HG02884 (cell line): ENCODE data around the gene BMPR1B.

Experiments
- ATAC-seq: cut with Tn5 transposase; IDR thresholded peaks from one replicate; pipeline ENCODE4 v1.9.1; 2021; ENCODE audit warnings: mild to moderate bottlenecking, moderate library complexity; ENCODE audit not compliant: unreplicated experiment

The BMPR1B gene

DNA sequence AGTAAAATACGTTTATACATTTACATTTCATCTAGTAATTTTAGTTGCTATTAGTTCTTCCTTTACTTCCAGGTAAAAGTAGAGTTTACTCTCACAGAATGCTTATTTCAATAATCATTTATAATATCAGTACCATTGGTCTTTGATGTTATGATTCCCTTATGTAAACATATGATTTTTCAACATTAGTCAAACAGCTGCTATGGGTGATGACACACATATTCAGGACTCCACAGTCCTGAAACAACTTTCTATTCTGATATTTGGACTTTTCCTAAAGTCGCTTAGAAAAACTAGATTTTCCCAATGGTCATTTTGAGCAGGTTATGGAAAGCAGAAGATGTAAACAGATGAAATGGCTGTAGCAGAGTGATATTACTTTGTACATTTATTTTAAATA, 421.2 kb downstream of the BMPR1B start:
- no peak for ATAC-seq

DNA sequence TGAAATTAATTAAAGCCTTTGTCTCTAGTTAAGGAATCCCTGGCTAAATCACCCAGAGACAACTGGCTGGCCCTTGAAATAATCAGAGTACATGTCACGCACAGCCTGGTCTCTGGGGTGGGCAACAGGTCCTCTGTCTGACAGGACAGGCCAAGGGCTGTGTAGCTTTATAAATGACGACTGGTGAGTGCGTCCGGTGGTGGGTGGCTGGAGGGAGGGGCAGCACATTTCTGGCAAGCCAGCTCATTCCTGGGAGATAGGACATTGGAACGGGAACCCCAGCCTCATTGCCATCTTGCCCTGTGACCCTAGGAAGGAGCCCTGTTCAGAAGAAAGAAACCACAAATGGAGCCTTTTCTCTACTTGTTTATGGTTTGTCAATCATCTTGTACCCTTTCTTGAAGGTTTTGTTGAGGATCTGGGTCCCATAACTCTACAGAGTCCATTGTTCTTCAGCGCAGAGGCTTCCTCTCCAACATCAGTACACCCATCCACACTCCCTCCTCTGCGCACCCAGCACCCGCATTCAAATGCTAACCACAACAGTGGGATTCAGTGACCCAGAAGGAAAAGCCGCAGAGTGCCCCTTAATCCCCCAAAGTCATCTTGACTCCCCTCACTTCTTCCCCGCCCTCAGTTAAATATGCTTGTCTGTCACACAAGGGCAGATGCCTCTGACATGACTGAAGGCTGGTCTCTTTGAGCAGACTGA, 422.9 kb downstream of the BMPR1B start:
- ATAC-seq = no peak

DNA sequence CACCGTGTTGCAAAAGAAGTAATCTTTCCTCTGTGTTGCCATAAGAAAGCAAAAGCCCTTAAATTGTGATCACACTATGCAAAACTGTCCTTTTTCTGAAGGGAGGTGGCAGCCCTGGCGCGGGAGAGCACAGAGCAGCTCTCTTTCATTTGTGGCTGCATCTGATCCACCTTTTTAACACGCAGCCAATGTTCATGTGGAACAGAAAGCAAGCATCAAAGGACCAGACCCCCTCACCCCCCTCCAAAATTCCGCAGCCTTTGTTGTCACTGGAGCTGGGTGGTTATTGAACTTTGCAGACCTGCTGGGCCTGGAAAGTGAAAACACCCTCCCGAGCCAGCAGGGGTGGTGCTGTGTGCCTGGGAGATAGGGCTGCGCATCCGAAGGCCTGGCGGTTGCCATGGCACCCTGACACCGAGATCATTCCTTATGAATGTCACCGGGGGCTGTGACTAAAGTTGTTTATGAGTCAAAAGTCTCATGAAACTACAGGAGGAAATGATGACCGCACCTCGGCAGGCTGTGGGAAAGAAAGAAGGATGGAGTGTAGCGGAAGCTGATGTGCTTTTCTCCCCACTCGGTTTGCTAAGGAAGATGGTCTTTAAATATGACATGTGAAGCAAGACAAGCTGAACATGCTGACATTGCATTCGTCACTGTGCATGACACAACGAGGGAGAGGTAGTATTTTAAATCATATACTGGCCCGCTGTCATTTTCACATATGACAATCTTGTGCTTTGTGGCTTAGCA, 423.7 kb downstream of the BMPR1B start:
- ATAC-seq = no peak

GRCh38 chr4:95181996-95182306, 424.2 kb downstream of the BMPR1B start:
- no peak for ATAC-seq

- no peak for ATAC-seq
These were observed 426.1 kb downstream of the BMPR1B start for GRCh38 chr4:95183656-95184408.

DNA sequence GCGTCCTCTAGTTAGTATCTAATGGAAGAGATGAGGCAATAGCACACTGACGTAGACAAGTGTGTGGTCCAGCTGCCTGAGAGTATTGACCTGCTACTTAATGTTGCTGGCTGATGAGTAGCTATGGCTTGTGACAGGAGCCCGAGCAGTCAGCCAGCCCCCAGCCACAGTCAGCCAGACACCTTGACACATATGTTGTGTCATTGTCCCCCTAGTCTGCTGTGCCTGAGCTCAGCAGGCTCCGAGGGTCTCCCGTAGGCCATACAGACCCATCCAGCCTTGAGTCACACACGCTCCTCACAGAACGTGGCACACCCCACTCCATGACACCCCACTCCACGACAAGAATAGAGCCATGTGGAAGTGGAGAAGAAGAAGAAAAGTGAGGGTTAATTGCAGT, 428.9 kb downstream of the BMPR1B start:
- ATAC-seq = no peak

GRCh38 chr4:95188701-95189370, 431.1 kb downstream of the BMPR1B start:
- no peak for ATAC-seq

DNA sequence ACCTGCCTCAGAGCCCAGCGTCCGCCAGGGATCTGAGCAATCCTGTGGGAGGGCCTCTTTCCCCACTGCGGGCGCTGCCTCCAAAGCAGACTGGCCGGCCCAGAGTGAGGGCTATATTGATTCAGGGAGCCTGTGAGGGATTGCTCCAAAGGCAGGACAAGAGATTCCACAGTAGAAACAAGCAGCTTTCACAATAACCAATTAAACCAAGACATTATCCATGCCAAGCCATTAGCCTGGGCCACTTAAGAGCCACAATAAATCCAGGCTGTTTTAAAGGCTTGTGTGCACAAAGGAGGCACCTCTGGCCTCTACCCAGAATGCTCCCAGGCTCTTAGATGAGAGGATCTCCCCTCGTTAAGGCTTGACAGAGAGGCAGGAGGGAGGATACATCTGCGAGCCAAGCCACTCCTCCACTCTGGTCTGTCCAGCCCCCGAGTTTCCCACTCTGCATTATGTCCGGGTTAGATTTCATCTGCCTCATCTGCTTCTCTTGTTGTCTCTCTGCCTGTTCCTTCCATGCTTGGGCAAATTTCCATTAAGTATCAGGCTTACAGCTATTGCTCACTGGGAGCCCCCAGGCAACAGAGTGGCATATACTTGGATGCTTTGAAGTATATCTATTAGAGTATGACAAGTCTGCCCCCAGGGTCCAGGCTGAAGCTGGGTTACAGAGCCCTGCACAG, 433.1 kb downstream of the BMPR1B start:
- ATAC-seq = no peak

DNA sequence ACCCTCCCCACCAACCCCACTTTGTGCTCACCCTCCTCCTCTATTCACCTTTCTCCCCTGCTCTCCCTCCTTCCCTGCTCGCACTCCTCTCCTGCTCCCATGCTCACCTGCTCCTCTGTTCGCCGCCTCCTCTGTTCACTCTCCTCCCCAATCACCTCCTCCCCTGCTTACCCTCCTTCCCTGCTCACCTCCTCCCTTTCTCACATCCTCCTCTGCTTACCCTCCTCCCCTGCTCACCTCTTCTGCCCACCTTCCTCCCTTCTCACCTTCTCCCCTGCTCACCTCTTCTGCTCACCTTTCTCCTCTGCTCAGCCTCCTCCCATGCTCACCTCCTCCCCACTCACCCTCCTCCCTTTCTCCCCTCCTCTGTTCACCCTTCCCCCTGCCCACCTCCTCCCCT, 433.8 kb downstream of the BMPR1B start:
- ATAC-seq = no peak

GRCh38 chr4:95193391-95194224, 435.9 kb downstream of the BMPR1B start:
- no peak for ATAC-seq

DNA sequence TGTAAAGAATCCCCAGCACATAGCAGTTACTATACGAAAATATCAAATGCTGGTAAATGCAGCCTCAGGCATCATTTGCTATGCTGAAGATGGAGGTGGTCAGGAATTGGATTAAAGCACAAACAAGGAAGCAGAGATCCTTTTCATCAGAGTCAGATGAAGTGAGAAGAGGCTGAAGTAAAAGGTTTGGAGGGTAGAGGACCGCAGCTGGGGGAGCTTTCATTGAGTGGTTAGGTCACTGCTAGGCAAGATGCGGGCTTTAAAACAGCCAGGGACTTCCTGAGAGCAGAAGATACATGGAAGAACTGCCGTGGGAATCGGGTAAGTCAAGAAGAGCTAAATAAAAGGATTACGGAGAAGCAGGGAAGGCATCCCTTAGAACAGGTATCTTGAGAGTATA, 439.6 kb downstream of the BMPR1B start:
- no peak for ATAC-seq

DNA sequence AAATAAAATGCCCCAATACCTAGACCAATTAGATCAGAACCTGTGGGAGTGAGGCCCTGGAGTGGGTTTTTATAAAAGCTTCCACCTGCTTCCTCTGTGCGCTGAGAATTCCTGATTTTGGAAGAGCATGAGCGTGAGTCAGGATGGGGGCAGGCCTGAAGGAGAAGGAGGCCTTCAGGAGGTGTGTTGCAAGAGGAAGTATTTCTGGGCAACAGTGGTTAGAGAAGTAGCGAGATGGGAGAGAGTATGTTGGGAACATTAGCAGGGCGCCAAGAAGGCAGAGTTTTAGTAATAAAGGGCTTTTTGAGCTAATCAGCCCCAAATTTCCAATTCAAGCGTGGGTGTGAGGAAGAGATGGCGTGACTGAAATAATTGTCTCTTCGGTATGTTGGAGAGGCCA, 441.2 kb downstream of the BMPR1B start:
- ATAC-seq = no peak

DNA sequence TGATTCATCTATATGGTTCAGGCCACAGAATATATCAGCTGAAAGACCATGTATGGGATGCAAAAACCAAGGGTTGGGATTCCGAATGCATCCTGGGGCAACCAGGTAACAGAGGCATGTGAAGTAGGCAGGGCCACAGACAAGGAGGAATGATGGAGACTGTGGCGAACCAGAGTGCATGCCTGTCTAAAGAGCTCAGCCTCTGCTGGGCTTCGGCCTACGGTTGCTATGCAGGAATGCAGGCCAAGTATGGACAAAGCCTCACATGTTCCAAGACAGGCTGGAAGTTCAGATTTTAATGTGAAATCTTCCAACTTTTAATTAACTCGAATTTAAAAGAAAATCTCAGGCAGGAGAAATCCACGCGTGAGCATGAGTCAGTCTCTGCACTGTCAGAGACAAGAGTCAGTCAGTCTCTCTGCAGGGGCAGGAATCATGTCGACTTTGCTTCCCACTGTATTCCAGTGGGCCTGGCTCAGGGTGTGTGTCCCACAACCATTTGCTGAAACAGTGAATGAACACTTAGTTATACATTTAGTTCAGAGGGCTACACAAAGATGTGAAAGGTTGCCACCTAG, 446.6 kb downstream of the BMPR1B start:
- no peak for ATAC-seq

DNA sequence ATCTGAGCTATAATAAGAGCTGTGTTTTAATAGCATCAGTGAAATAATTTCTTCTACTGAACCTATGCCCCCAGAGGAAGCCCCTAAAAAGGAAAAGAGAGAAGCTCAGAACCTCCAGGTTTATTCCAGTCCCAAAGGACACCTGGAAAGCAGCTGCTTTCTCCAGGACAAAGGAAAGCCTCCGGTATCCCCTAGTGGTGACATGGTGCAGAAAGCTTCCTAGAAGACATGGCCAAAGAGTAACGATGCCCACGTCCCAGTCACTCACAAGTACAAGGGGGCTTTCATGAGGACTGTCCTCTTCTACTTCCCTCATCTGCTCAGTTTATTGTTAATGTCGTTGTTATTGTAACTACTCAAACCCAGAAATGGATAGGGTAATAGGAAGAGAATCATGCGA, 447.1 kb downstream of the BMPR1B start:
- no peak for ATAC-seq
